ENCODE measurements around the gene RPS5.

The RPS5 gene

GRCh38 chr19:58392945-58393724, 6.1 kb downstream of the RPS5 start:
- H3K27me3 ChIP-seq (ENCODE audit: insufficient read depth, low read length): peaks cover 15% of the 10 kb centered on the region
- H3K36me3 ChIP-seq (ENCODE audit: control insufficient read depth in 1 of 2, insufficient read depth in 2 of 2, low read length in 2 of 2): peaks cover 42 to 52% of the 10 kb centered on the region in 2 experiments
- no peak overlapping the region for H3K27ac ChIP-seq (ENCODE audit: low read depth, low read length)
- no peak overlapping the region for H2BK120ac ChIP-seq (ENCODE audit: insufficient read depth, low read length, poor library complexity)
- peak overlapping the region; percentile 11 for H3K18ac ChIP-seq (ENCODE audit: low read length)
- H3K9me3 ChIP-seq (ENCODE audit: insufficient read depth, low read depth, low read length): no peaks in the 10 kb centered on the region
- H3K79me1 ChIP-seq (ENCODE audit: low read length): peaks cover 8% of the 10 kb centered on the region
- H3K9ac ChIP-seq (ENCODE audit: low read length): no peak overlapping the region
- H2BK5ac ChIP-seq (ENCODE audit: low read depth, low read length, poor library complexity): no peak overlapping the region
- H3K4me2 ChIP-seq (ENCODE audit: low read length): no peak overlapping the region
- DNase-seq: no peak
- peaks cover 22 to 30% of the 10 kb centered on the region in 2 experiments for H3K4me1 ChIP-seq (ENCODE audit: control insufficient read depth in 1 of 2, insufficient read depth in 2 of 2, low read length in 2 of 2)
- no peak overlapping the region for H3K4ac ChIP-seq (ENCODE audit: low read depth, low read length)
- no peak overlapping the region for H2BK12ac ChIP-seq (ENCODE audit: low read length)
- H3K79me2 ChIP-seq (ENCODE audit: control insufficient read depth, insufficient read depth, low read length, poor library complexity): peaks cover 3% of the 10 kb centered on the region
- no peak overlapping the region for H4K12ac ChIP-seq (ENCODE audit: low read depth, low read length)
- H2AK5ac ChIP-seq (ENCODE audit: low read length): no peak overlapping the region
- no peak overlapping the region for H3K14ac ChIP-seq (ENCODE audit: low read length)
- no peak overlapping the region for H4K91ac ChIP-seq (ENCODE audit: low read depth, low read length)
- no CpG with 5 or more reads among the region's 26 CpGs for whole genome bisulfite sequencing (ENCODE audit: extremely low coverage, insufficient coverage, insufficient read length)
- no peak overlapping the region for H3K23ac ChIP-seq (ENCODE audit: low read length)
- no peak overlapping the region for H4K8ac ChIP-seq (ENCODE audit: low read depth, low read length)
- H3K4me3 ChIP-seq (ENCODE audit: low read depth, low read length): no peak overlapping the region
- no peak overlapping the region for H2AFZ ChIP-seq (ENCODE audit: insufficient read depth, low read length, poor library complexity)

GRCh38 chr19:58393725-58394033, 6.6 kb downstream of the RPS5 start:
- H3K9ac ChIP-seq (ENCODE audit: low read length): no peak overlapping the region
- no peak overlapping the region for H4K91ac ChIP-seq (ENCODE audit: low read depth, low read length)
- H3K27me3 ChIP-seq (ENCODE audit: insufficient read depth, low read length): peaks cover 15% of the 10 kb centered on the region
- no peak overlapping the region for H4K8ac ChIP-seq (ENCODE audit: low read depth, low read length)
- no peak overlapping the region for H3K23ac ChIP-seq (ENCODE audit: low read length)
- peaks cover 8% of the 10 kb centered on the region for H3K79me1 ChIP-seq (ENCODE audit: low read length)
- no peak overlapping the region for H2BK120ac ChIP-seq (ENCODE audit: insufficient read depth, low read length, poor library complexity)
- H3K4ac ChIP-seq (ENCODE audit: low read depth, low read length): no peak overlapping the region
- H3K18ac ChIP-seq (ENCODE audit: low read length): no peak overlapping the region
- no peak overlapping the region for H2BK12ac ChIP-seq (ENCODE audit: low read length)
- H2AK5ac ChIP-seq (ENCODE audit: low read length): no peak overlapping the region
- peaks cover 22 to 30% of the 10 kb centered on the region in 2 experiments for H3K4me1 ChIP-seq (ENCODE audit: control insufficient read depth in 1 of 2, insufficient read depth in 2 of 2, low read length in 2 of 2)
- H3K79me2 ChIP-seq (ENCODE audit: control insufficient read depth, insufficient read depth, low read length, poor library complexity): peaks cover 3% of the 10 kb centered on the region
- H3K27ac ChIP-seq (ENCODE audit: low read depth, low read length): no peak overlapping the region
- no peak overlapping the region for H3K4me3 ChIP-seq (ENCODE audit: low read depth, low read length)
- peaks cover 42 to 49% of the 10 kb centered on the region in 2 experiments for H3K36me3 ChIP-seq (ENCODE audit: control insufficient read depth in 1 of 2, insufficient read depth in 2 of 2, low read length in 2 of 2)
- no peak overlapping the region for H3K14ac ChIP-seq (ENCODE audit: low read length)
- no peak overlapping the region for H2AFZ ChIP-seq (ENCODE audit: insufficient read depth, low read length, poor library complexity)
- H2BK5ac ChIP-seq (ENCODE audit: low read depth, low read length, poor library complexity): no peak overlapping the region
- DNase-seq: no peak
- no peak overlapping the region for H3K4me2 ChIP-seq (ENCODE audit: low read length)
- no CpG with 5 or more reads among the region's 4 CpGs for WGBS (ENCODE audit: extremely low coverage, insufficient coverage, insufficient read length)
- H3K9me3 ChIP-seq (ENCODE audit: insufficient read depth, low read depth, low read length): no peaks in the 10 kb centered on the region
- no peak overlapping the region for H4K12ac ChIP-seq (ENCODE audit: low read depth, low read length)

GRCh38 chr19:58394821-58395219, 7.8 kb downstream of the RPS5 start:
- no CpG with 5 or more reads among the region's 3 CpGs for WGBS (ENCODE audit: extremely low coverage, insufficient coverage, insufficient read length)
- peaks cover 3% of the 10 kb centered on the region for H3K79me2 ChIP-seq (ENCODE audit: control insufficient read depth, insufficient read depth, low read length, poor library complexity)

GRCh38 chr19:58395220-58395978, 8.3 kb downstream of the RPS5 start, which contains the start of gene RNF225:
TSS of gene RNF225 (plus strand) at chr19:58395656. CDS start at chr19:58396090, 434 bp downstream.
- peak within 1 kb of the TSS; percentile 73 for H3K14ac ChIP-seq (ENCODE audit: low read length)
- peak within 1 kb of the TSS; percentile 24 for H3K9ac ChIP-seq (ENCODE audit: low read length)
- H4K8ac ChIP-seq (ENCODE audit: low read depth, low read length): peak within 1 kb of the TSS; percentile 82
- no peak within 1 kb of the TSS for H3K27ac ChIP-seq (ENCODE audit: low read depth, low read length)
- H4K91ac ChIP-seq (ENCODE audit: low read depth, low read length): peak within 1 kb of the TSS; percentile 54
- no peak within 1 kb of the TSS for H2BK5ac ChIP-seq (ENCODE audit: low read depth, low read length, poor library complexity)
- H3K36me3 ChIP-seq (ENCODE audit: control insufficient read depth in 1 of 2, insufficient read depth in 2 of 2, low read length in 2 of 2): peaks cover 37 to 40% of the 10 kb centered on the region in 2 experiments
- H3K4me3 ChIP-seq (ENCODE audit: low read depth, low read length): peak within 1 kb of the TSS; percentile 41
- peak; percentile 78 to 83 for DNase-seq
- peak within 1 kb of the TSS; percentile 23 for H2BK12ac ChIP-seq (ENCODE audit: low read length)
- no peak within 1 kb of the TSS for H3K4ac ChIP-seq (ENCODE audit: low read depth, low read length)
- H3K79me2 ChIP-seq (ENCODE audit: control insufficient read depth, insufficient read depth, low read length, poor library complexity): peaks cover 3% of the 10 kb centered on the region
- H4K12ac ChIP-seq (ENCODE audit: low read depth, low read length): peak within 1 kb of the TSS; percentile 32
- H3K23ac ChIP-seq (ENCODE audit: low read length): no peak within 1 kb of the TSS
- H3K18ac ChIP-seq (ENCODE audit: low read length): peak within 1 kb of the TSS; percentile 71
- no CpG with 5 or more reads among the region's 21 CpGs for WGBS (ENCODE audit: extremely low coverage, insufficient coverage, insufficient read length)
- peak within 1 kb of the TSS; percentile 57 for H3K4me2 ChIP-seq (ENCODE audit: low read length)
- no peaks in the 10 kb centered on the region for H3K9me3 ChIP-seq (ENCODE audit: insufficient read depth, low read depth, low read length)
- peaks cover 22 to 31% of the 10 kb centered on the region in 2 experiments for H3K4me1 ChIP-seq (ENCODE audit: control insufficient read depth in 1 of 2, insufficient read depth in 2 of 2, low read length in 2 of 2)
- H3K27me3 ChIP-seq (ENCODE audit: insufficient read depth, low read length): peaks cover 15% of the 10 kb centered on the region
- peaks cover 8% of the 10 kb centered on the region for H3K79me1 ChIP-seq (ENCODE audit: low read length)
- peak within 1 kb of the TSS; percentile 57 for H2AFZ ChIP-seq (ENCODE audit: insufficient read depth, low read length, poor library complexity)
- H2BK120ac ChIP-seq (ENCODE audit: insufficient read depth, low read length, poor library complexity): peak within 1 kb of the TSS; percentile 10
- peak within 1 kb of the TSS; percentile 57 for H2AK5ac ChIP-seq (ENCODE audit: low read length)

More at GRCh38 chr19:58394821-58395219, 7.8 kb downstream of the RPS5 start:
- Histone ChIP-seq H4K8ac (ENCODE audit: low read depth, low read length) (no peak overlapping the region), H3K4me3 (ENCODE audit: low read depth, low read length) (no peak overlapping the region), H4K12ac (ENCODE audit: low read depth, low read length) (no peak overlapping the region), H2BK12ac (ENCODE audit: low read length) (no peak overlapping the region), H3K23ac (ENCODE audit: low read length) (no peak overlapping the region), H3K14ac (ENCODE audit: low read length) (no peak overlapping the region), H3K79me1 (ENCODE audit: low read length) (peaks cover 8% of the 10 kb centered on the region), H3K36me3 (ENCODE audit: control insufficient read depth in 1 of 2, insufficient read depth in 2 of 2, low read length in 2 of 2) (peaks cover 40 to 44% of the 10 kb centered on the region in 2 experiments), H3K4ac (ENCODE audit: low read depth, low read length) (no peak overlapping the region), H4K91ac (ENCODE audit: low read depth, low read length) (no peak overlapping the region), H3K9ac (ENCODE audit: low read length) (no peak overlapping the region), H3K4me1 (ENCODE audit: control insufficient read depth in 1 of 2, insufficient read depth in 2 of 2, low read length in 2 of 2) (peaks cover 22 to 30% of the 10 kb centered on the region in 2 experiments), H3K27ac (ENCODE audit: low read depth, low read length) (no peak overlapping the region), H3K27me3 (ENCODE audit: insufficient read depth, low read length) (peaks cover 15% of the 10 kb centered on the region), H2AK5ac (ENCODE audit: low read length) (no peak overlapping the region), H3K9me3 (ENCODE audit: insufficient read depth, low read depth, low read length) (no peaks in the 10 kb centered on the region), H2BK120ac (ENCODE audit: insufficient read depth, low read length, poor library complexity) (no peak overlapping the region), H3K18ac (ENCODE audit: low read length) (no peak overlapping the region), H2BK5ac (ENCODE audit: low read depth, low read length, poor library complexity) (no peak overlapping the region), H2AFZ (ENCODE audit: insufficient read depth, low read length, poor library complexity) (no peak overlapping the region), H3K4me2 (ENCODE audit: low read length) (no peak overlapping the region)
- no peak for DNase-seq

Measured in trophoblast cell (in vitro differentiated cells and primary cell).